H9 (cell line): ENCODE results near the gene ADO. TPM values are rescaled to one million over a fixed set of nuclear protein-coding genes. Genes with fewer than 3 reads are reported as not detected.
"Not testable (repeated sequence)": the region's sequence is repeated elsewhere in the genome, so short reads cannot be mapped to it uniquely, and the experiment has no call there.

Source experiments
- DNase-seq: peaks from one replicate; pipeline ENCODE4 v3.0.0-alpha.2; 2017
- H2AFZ ChIP-seq: one replicate; pipeline ENCODE4 v1.6.1; 2013; ENCODE audit warnings: mild to moderate bottlenecking, low read length, control low read depth, moderate library complexity
- H2AK5ac ChIP-seq: 2 replicates; pipeline ENCODE4 v1.6.1; 2013; ENCODE audit warnings: low read length, control low read depth, mixed read lengths; ENCODE audit not compliant: insufficient read length
- H2BK120ac ChIP-seq: one replicate; pipeline ENCODE4 v1.6.1; 2013; ENCODE audit warnings: low read depth, mild to moderate bottlenecking, low read length, control low read depth, inconsistent platforms; ENCODE audit not compliant: poor library complexity, severe bottlenecking
- H2BK12ac ChIP-seq: 2 replicates; pipeline ENCODE4 v1.6.1; 2013; ENCODE audit warnings: low read length, control low read depth, mixed read lengths, low read depth; ENCODE audit not compliant: insufficient read length
- H2BK15ac ChIP-seq: 2 replicates; pipeline ENCODE4 v1.6.1; 2013; ENCODE audit warnings: low read depth, low read length, control low read depth
- H2BK20ac ChIP-seq: one replicate; pipeline ENCODE4 v1.6.1; 2013; ENCODE audit warnings: low read depth, mild to moderate bottlenecking, low read length, control low read depth, inconsistent platforms; ENCODE audit not compliant: poor library complexity, severe bottlenecking
- H2BK5ac ChIP-seq: 2 replicates; pipeline ENCODE4 v1.6.1; 2013; ENCODE audit warnings: low read length, control low read depth, mixed read lengths; ENCODE audit not compliant: insufficient read length
- H3K14ac ChIP-seq: 2 replicates; pipeline ENCODE4 v1.6.1; 2013; ENCODE audit warnings: low read length, control low read depth; ENCODE audit not compliant: insufficient read depth
- H3K18ac ChIP-seq: 2 replicates; pipeline ENCODE4 v1.6.1; 2013; ENCODE audit warnings: low read depth, mild to moderate bottlenecking, mixed read lengths, low read length, control low read depth; ENCODE audit not compliant: insufficient read length
- H3K23ac ChIP-seq: 2 replicates; pipeline ENCODE4 v1.6.1; 2013; ENCODE audit warnings: low read length, control low read depth, mixed read lengths, low read depth; ENCODE audit not compliant: insufficient read length
- H3K23me2 ChIP-seq: 2 replicates; pipeline ENCODE4 v1.6.1; 2013; ENCODE audit warnings: low read depth, mild to moderate bottlenecking, mixed read lengths, low read length, control low read depth; ENCODE audit not compliant: insufficient read length, poor library complexity, severe bottlenecking
- H3K27ac ChIP-seq: 2 replicates; pipeline ENCODE4 v1.5.1; 2013; ENCODE audit warnings: low read length, control low read depth, mixed read lengths, low read depth; ENCODE audit not compliant: insufficient read length
- H3K27me3 ChIP-seq: 2 replicates; pipeline ENCODE4 v1.6.1; 2013; ENCODE audit warnings: low read length, control low read depth, inconsistent platforms; ENCODE audit not compliant: insufficient read depth
- H3K4ac ChIP-seq: 2 replicates; pipeline ENCODE4 v1.6.1; 2013; ENCODE audit warnings: low read depth, mild to moderate bottlenecking, control low read depth, inconsistent platforms, low read length, moderate library complexity
- H3K4me1 ChIP-seq: 2 replicates; pipeline ENCODE4 v1.6.1; 2013; ENCODE audit warnings: low read length, control low read depth, inconsistent platforms; ENCODE audit not compliant: insufficient read depth
- H3K4me2 ChIP-seq: 2 replicates; pipeline ENCODE4 v1.6.1; 2013; ENCODE audit warnings: low read length, control low read depth, mixed read lengths; ENCODE audit not compliant: insufficient read length, insufficient read depth
- H3K56ac ChIP-seq: 2 replicates; pipeline ENCODE4 v1.6.1; 2013; ENCODE audit warnings: low read depth, mild to moderate bottlenecking, mixed read lengths, low read length, control low read depth; ENCODE audit not compliant: insufficient read length
- H3K79me1 ChIP-seq: 2 replicates; pipeline ENCODE4 v1.6.1; 2013; ENCODE audit warnings: low read depth, mild to moderate bottlenecking, moderate library complexity, low read length, control low read depth, inconsistent platforms; ENCODE audit not compliant: insufficient read depth, poor library complexity, severe bottlenecking
- H3K79me2 ChIP-seq: 2 replicates; pipeline ENCODE4 v1.6.1; 2013; ENCODE audit warnings: low read length, control low read depth, inconsistent platforms; ENCODE audit not compliant: insufficient read depth
- H3K9ac ChIP-seq: 2 replicates; pipeline ENCODE4 v1.6.1; 2013; ENCODE audit warnings: low read length, control low read depth, mixed read lengths; ENCODE audit not compliant: insufficient read length; ENCODE audit errors: extremely low read depth
- H3K9me3 ChIP-seq: one replicate; pipeline ENCODE4 v1.6.1; 2013; ENCODE audit warnings: low read depth, low read length, inconsistent platforms; ENCODE audit not compliant: control insufficient read depth
- H3T11ph ChIP-seq: one replicate; pipeline ENCODE4 v1.6.1; 2013; ENCODE audit warnings: mild to moderate bottlenecking, low read length, control low read depth, inconsistent platforms
- H4K20me1 ChIP-seq: one replicate; pipeline ENCODE4 v1.6.1; 2013; ENCODE audit not compliant: control insufficient read depth, insufficient read length, insufficient read depth
- H4K5ac ChIP-seq: 2 replicates; pipeline ENCODE4 v1.6.1; 2013; ENCODE audit warnings: low read depth, mild to moderate bottlenecking, mixed read lengths, low read length, control low read depth; ENCODE audit not compliant: insufficient read length
- H4K8ac ChIP-seq: replicated peaks from 2 replicates; pipeline ENCODE4 v1.6.1; 2013; ENCODE audit warnings: low read length, control low read depth, mixed read lengths, low read depth; ENCODE audit not compliant: insufficient read length
- H4K91ac ChIP-seq: 2 replicates; pipeline ENCODE4 v1.6.1; 2013; ENCODE audit warnings: low read depth, mild to moderate bottlenecking, moderate library complexity, mixed read lengths, low read length, control low read depth; ENCODE audit not compliant: insufficient read length
- H3K27ac Mint-ChIP-seq, 3 experiments: 2 replicates in 2 of 3; 3 replicates in 1 of 3; pipeline ENCODE4 v1.8.0; 2020 to 2021; ENCODE audit warnings: mixed read lengths in 3 of 3, mild to moderate bottlenecking in 1 of 3, moderate library complexity in 1 of 3
- H3K27me3 Mint-ChIP-seq: 2 replicates; pipeline ENCODE4 v1.8.0; 2021; ENCODE audit warnings: low read depth, mild to moderate bottlenecking, moderate library complexity, mixed read lengths
- H3K36me3 Mint-ChIP-seq, 3 experiments: 2 replicates in 2 of 3; 3 replicates in 1 of 3; pipeline ENCODE4 v1.8.0; 2020 to 2021; ENCODE audit warnings: low read depth in 3 of 3, mixed read lengths in 3 of 3; ENCODE audit not compliant: insufficient read depth in 1 of 3
- H3K4me1 Mint-ChIP-seq, 2 experiments: 2 replicates each; pipeline ENCODE4 v1.8.0; 2020; ENCODE audit warnings: mixed read lengths in 2 of 2
- H3K4me3 Mint-ChIP-seq, 2 experiments: 2 replicates in 1 of 2; 3 replicates in 1 of 2; pipeline ENCODE4 v1.8.0; 2020 to 2021; ENCODE audit warnings: mild to moderate bottlenecking in 2 of 2, mixed read lengths in 2 of 2, moderate library complexity in 1 of 2
- H3K9me3 Mint-ChIP-seq, 2 experiments: 2 replicates in 1 of 2; 3 replicates in 1 of 2; pipeline ENCODE4 v1.8.0; 2020; ENCODE audit warnings: mild to moderate bottlenecking in 2 of 2, mixed read lengths in 2 of 2, moderate library complexity in 1 of 2
- CTCF ChIP-seq: fragments of 200-600 bp; sonication (generic); conservative IDR thresholded peaks from 3 replicates; pipeline ENCODE4 v1.8.0; 2021; ENCODE audit warnings: antibody characterized with exemption, mild to moderate bottlenecking
- WGBS: extraction: QIAGEN DNeasy Blood & Tissue Kit; methylation state at CpG from one replicate; pipeline ENCODE4 v1.1.7; 2013; ENCODE audit warnings: missing lambda C conversion rate, low lambda C conversion rate, mixed read lengths; ENCODE audit not compliant: insufficient read length; ENCODE audit errors: extremely low coverage; 5-methylcytosine and 5-hydroxymethylcytosine counted together
- total RNA-seq: library from RNA; stranded (reverse); gene quantifications from 2 replicates; pipeline ENCODE4 v1.2.1, GENCODE V29; 2021

The ADO gene
- total RNA-seq, 1 experiment from 2014 or later, result 31.6 TPM

- Histone ChIP-seq H4K8ac (no peak overlapping the region), H2BK12ac (no peak overlapping the region), H3K23me2 (no peaks in the 10 kb centered on the region), H3K56ac (no peak overlapping the region), H3T11ph (no peak overlapping the region), H2AK5ac (no peak overlapping the region), H3K14ac (no peak overlapping the region), H2BK20ac (no peak overlapping the region), H4K5ac (no peak overlapping the region), H2BK5ac (no peak overlapping the region), H3K27ac (no peak overlapping the region), H3K18ac (no peak overlapping the region), H3K79me2 (no peaks in the 10 kb centered on the region), H3K79me1 (no peaks in the 10 kb centered on the region), H3K9me3 (no peaks in the 10 kb centered on the region), H3K27me3 (no peaks in the 10 kb centered on the region), H2BK15ac (no peak overlapping the region), H3K23ac (no peak overlapping the region), H3K4ac (no peak overlapping the region), H2AFZ (no peak overlapping the region), H4K20me1 (no peaks in the 10 kb centered on the region), H3K4me2 (no peak overlapping the region), H4K91ac (no peak overlapping the region), H2BK120ac (no peak overlapping the region), H3K4me1 (no peaks in the 10 kb centered on the region), H3K9ac (no peak overlapping the region)
- DNase-seq, result no peak
- WGBS, result no CpG with 5 or more reads among the region's 5 CpGs
- H3K9me3 Mint-ChIP-seq, result peaks cover 4 to 5% of the 10 kb centered on the region in 2 experiments; a peak in 3 of 5 replicates
- no peak for TF ChIP-seq CTCF
- peaks cover 0 to 4% (median 1%) of the 10 kb centered on the region in 3 experiments; a peak in 3 of 7 replicates for H3K36me3 Mint-ChIP-seq
- H3K27me3 Mint-ChIP-seq, result no peaks in the 10 kb centered on the region; the same call in 1 of the 2 replicates
- no peaks in the 10 kb centered on the region for H3K4me1 Mint-ChIP-seq
- H3K4me3 Mint-ChIP-seq, result no peak overlapping the region
- H3K27ac Mint-ChIP-seq, result no peak overlapping the region
These were observed 24.9 kb upstream of the ADO start for GRCh38 chr10:62779487-62780248.

- H2AFZ ChIP-seq, H2BK20ac ChIP-seq, H4K20me1 ChIP-seq, H3K18ac ChIP-seq, H2BK15ac ChIP-seq, H3K4me1 Mint-ChIP-seq, H3K4me3 Mint-ChIP-seq, H3K9ac ChIP-seq, H3T11ph ChIP-seq, H2AK5ac ChIP-seq, H4K91ac ChIP-seq, H3K4me1 ChIP-seq, H2BK12ac ChIP-seq, H3K4ac ChIP-seq, DNase-seq, H4K8ac ChIP-seq, H3K79me1 ChIP-seq, H3K4me2 ChIP-seq, H3K9me3 ChIP-seq, H3K27ac ChIP-seq, H2BK5ac ChIP-seq, H2BK120ac ChIP-seq, H3K79me2 ChIP-seq, H3K56ac ChIP-seq, H3K27ac Mint-ChIP-seq, H4K5ac ChIP-seq, H3K23me2 ChIP-seq, H3K27me3 ChIP-seq, H3K23ac ChIP-seq, H3K27me3 Mint-ChIP-seq, H3K14ac ChIP-seq: not testable (repeated sequence)
- H3K36me3 Mint-ChIP-seq, result peaks cover 3 to 21% (median 7%) of the 10 kb centered on the region in 3 experiments; a peak in 6 of 7 replicates
- no CpG with 5 or more reads among the region's 3 CpGs for WGBS
- peaks cover 29 to 31% of the 10 kb centered on the region in 2 experiments for H3K9me3 Mint-ChIP-seq
These were observed 20.0 kb upstream of the ADO start for GRCh38 chr10:62784537-62784936.
